Breast epithelium (tissue), 3 donors: ENCODE measurements around the gene IDH3A.

Source experiments
- POLR2A ChIP-seq: fragments of 450-650 bp; IDR thresholded peaks from one replicate; pipeline ENCODE4 v1.6.1; 2016; ENCODE audit warnings: antibody characterized with exemption, mild to moderate bottlenecking, moderate library complexity
- POLR2AphosphoS5 ChIP-seq, 3 donors: sonication (generic); formaldehyde crosslinking; IDR thresholded peaks; one replicate each; pipeline ENCODE4 v1.6.1; 2017; ENCODE audit warnings: antibody characterized with exemption in 3 of 3
- TF ChIP-seq, protein P1 (sequence below), 3 donors: fragments of 450-650 bp; IDR thresholded peaks; one replicate each; pipeline ENCODE4 v1.5.1; 2016 to 2017; ENCODE audit warnings: antibody characterized with exemption in 3 of 3, mild to moderate bottlenecking in 3 of 3, moderate library complexity in 3 of 3

DNA sequence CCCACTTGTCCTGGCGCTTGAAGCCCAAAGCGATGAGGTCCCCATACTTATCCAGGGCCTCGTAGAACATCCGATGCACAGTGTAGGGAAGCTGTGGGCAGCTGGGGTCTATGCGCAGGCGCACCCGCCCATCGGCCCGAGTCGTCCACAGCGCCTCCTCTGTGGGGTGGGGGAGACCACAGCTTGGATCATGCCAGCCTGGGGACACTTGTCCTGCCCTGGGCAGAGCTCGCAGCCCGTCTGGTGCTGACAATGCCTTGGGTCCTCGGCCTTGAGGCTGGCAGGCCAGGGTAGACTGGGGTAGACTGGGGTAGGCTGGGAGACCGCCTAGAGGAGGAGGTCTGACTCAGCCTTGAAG lies 45.4 kb downstream of the IDH3A start:
- TF ChIP-seq POLR2A (no peak), POLR2AphosphoS5 (IDR thresholded peaks at IDR 0.05) (no peak)
- TF ChIP-seq, protein P1, sequence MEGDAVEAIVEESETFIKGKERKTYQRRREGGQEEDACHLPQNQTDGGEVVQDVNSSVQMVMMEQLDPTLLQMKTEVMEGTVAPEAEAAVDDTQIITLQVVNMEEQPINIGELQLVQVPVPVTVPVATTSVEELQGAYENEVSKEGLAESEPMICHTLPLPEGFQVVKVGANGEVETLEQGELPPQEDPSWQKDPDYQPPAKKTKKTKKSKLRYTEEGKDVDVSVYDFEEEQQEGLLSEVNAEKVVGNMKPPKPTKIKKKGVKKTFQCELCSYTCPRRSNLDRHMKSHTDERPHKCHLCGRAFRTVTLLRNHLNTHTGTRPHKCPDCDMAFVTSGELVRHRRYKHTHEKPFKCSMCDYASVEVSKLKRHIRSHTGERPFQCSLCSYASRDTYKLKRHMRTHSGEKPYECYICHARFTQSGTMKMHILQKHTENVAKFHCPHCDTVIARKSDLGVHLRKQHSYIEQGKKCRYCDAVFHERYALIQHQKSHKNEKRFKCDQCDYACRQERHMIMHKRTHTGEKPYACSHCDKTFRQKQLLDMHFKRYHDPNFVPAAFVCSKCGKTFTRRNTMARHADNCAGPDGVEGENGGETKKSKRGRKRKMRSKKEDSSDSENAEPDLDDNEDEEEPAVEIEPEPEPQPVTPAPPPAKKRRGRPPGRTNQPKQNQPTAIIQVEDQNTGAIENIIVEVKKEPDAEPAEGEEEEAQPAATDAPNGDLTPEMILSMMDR (IDR thresholded peaks at IDR 0.05): no peak
